Measurements from ENCODE around the gene TMEM150C. TPM values are rescaled to one million over a fixed set of nuclear protein-coding genes. Genes with fewer than 3 reads are reported as not detected.

Gene TMEM150C
- total RNA-seq, 1 experiment from 2014 or later: 2.7 TPM

DNA sequence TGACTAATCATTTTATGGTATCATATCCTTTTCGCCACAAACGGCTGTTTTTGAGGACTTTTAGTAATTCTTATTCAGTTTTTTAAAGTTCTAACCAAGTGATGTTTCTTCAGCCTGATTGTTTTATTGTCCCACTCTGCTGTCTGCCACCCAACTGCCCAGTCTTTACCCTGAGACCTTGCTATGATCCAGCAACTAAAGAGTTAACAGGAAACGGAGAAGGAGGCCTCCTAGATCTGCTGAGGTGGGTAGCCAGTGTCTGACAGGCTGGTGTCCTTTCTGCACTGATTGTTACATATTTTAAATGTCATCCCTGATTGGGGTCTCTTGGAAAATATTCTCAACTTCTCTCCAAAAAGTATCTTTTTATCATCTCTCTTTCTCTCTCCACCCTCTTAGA lies 7.9 kb upstream of the TMEM150C start:
- Mint-ChIP-seq H3K4me3 (no peak overlapping the region), H3K27me3 (ENCODE audit: low read depth) (no peaks in the 10 kb centered on the region; the same call in 1 of the 2 replicates), H3K27ac (no peak overlapping the region), H3K36me3 (ENCODE audit: insufficient read depth in 1 of 3, low read depth in 3 of 3) (no peaks in the 10 kb centered on the region), H3K4me1 (peaks cover 14 to 21% of the 10 kb centered on the region in 2 experiments), H3K9me3 (no peaks in the 10 kb centered on the region)
- no peaks in the 10 kb centered on the region for H3K23me2 ChIP-seq (ENCODE audit: insufficient read length, low read depth, low read length, poor library complexity, severe bottlenecking)
- no peak overlapping the region for H2BK5ac ChIP-seq (ENCODE audit: insufficient read length, low read length)
- no peak overlapping the region for H3K14ac ChIP-seq (ENCODE audit: insufficient read depth, low read length)
- no peak overlapping the region for H3K18ac ChIP-seq (ENCODE audit: insufficient read length, low read depth, low read length)
- H3K9me3 ChIP-seq (ENCODE audit: control insufficient read depth, low read depth, low read length): no peaks in the 10 kb centered on the region
- H3K4me2 ChIP-seq (ENCODE audit: insufficient read depth, insufficient read length, low read length): no peak overlapping the region
- no peak overlapping the region for H2BK15ac ChIP-seq (ENCODE audit: low read depth, low read length)
- H4K20me1 ChIP-seq (ENCODE audit: control insufficient read depth, insufficient read depth, insufficient read length): no peaks in the 10 kb centered on the region
- H3K23ac ChIP-seq (ENCODE audit: insufficient read length, low read depth, low read length): no peak overlapping the region
- TF ChIP-seq CTCF (conservative IDR thresholded peaks at IDR 0.05): no peak
- no peak overlapping the region for H2BK120ac ChIP-seq (ENCODE audit: low read depth, low read length, poor library complexity, severe bottlenecking)
- H3K27me3 ChIP-seq (ENCODE audit: insufficient read depth, low read length): no peaks in the 10 kb centered on the region
- H4K91ac ChIP-seq (ENCODE audit: insufficient read length, low read depth, low read length): no peak overlapping the region
- no peak overlapping the region for H3K9ac ChIP-seq (ENCODE audit: extremely low read depth, insufficient read length, low read length)
- H3K56ac ChIP-seq (ENCODE audit: insufficient read length, low read depth, low read length): no peak overlapping the region
- no peaks in the 10 kb centered on the region for H3K79me2 ChIP-seq (ENCODE audit: insufficient read depth, low read length)
- H2AK5ac ChIP-seq (ENCODE audit: insufficient read length, low read length): no peak overlapping the region
- peaks cover 2% of the 10 kb centered on the region; the same call in 1 of the 2 replicates for H3K4me1 ChIP-seq (ENCODE audit: insufficient read depth, low read length)
- no peaks in the 10 kb centered on the region for H3K79me1 ChIP-seq (ENCODE audit: insufficient read depth, low read depth, low read length, poor library complexity, severe bottlenecking)
- H4K8ac ChIP-seq (replicated peaks; ENCODE audit: insufficient read length, low read depth, low read length): no peak overlapping the region
- H2AFZ ChIP-seq (ENCODE audit: low read length): no peak overlapping the region
- WGBS (ENCODE audit: extremely low coverage, insufficient read length, low lambda C conversion rate): no CpG with 5 or more reads among the region's 3 CpGs
- no peak for DNase-seq
- H3K4ac ChIP-seq (ENCODE audit: low read depth, low read length): no peak overlapping the region
- H3K27ac ChIP-seq (ENCODE audit: insufficient read length, low read depth, low read length): no peak overlapping the region
- no peak overlapping the region for H3T11ph ChIP-seq (ENCODE audit: low read length)
- H2BK20ac ChIP-seq (ENCODE audit: low read depth, low read length, poor library complexity, severe bottlenecking): no peak overlapping the region
- H4K5ac ChIP-seq (ENCODE audit: insufficient read length, low read depth, low read length): no peak overlapping the region
- no peak overlapping the region for H2BK12ac ChIP-seq (ENCODE audit: insufficient read length, low read depth, low read length)
